NCI-H1092 (cell line): ENCODE results near the gene SYNDIG1L.

Experiments used
- DNase-seq: peaks from one replicate; lab custom pipeline; 2025; lab: John Stamatoyannopoulos, UW

The SYNDIG1L gene

DNA sequence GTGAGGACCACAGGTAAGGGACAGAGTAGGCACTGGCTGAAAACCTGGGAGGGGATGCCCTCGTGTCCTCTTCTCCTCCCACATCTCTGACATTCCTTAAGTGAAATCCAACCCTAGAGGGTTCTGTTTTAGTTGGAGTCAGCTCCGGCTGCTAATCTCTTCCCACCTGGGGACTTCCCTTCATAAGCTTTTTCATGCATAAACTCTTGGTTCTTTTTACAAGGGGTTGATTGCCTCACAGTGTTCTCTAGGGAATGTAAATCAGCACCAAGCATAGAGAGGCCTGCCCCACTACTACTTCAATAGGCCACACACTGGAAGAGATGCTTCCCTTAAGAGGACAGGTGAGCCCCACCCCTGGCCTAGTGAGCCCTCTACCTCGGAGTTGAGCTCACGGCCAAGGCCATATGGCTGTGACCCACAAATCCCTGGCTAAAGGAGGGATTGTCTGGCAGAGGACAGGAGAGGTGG is 3.2 kb upstream of the SYNDIG1L start:
- no peak for DNase-seq

DNA sequence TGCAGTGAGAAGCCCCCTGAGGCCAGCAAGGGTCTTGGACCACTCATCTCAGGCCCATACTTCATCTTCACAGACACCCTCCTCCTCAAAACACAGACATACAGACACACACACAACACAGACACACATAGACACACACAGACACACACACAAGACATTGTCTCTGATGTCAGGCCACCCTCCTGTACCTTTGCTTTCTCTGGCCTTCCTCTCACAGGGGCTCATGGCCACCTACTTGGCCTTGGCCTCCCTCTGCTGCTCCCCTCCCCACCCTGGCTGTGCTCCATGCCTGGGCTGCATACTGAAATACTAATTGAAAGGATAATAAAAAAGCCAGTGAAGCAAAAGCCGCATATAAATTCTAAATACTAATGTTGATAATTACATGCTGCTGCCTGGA is 1.6 kb upstream of the SYNDIG1L start:
- DNase-seq: no peak

DNA sequence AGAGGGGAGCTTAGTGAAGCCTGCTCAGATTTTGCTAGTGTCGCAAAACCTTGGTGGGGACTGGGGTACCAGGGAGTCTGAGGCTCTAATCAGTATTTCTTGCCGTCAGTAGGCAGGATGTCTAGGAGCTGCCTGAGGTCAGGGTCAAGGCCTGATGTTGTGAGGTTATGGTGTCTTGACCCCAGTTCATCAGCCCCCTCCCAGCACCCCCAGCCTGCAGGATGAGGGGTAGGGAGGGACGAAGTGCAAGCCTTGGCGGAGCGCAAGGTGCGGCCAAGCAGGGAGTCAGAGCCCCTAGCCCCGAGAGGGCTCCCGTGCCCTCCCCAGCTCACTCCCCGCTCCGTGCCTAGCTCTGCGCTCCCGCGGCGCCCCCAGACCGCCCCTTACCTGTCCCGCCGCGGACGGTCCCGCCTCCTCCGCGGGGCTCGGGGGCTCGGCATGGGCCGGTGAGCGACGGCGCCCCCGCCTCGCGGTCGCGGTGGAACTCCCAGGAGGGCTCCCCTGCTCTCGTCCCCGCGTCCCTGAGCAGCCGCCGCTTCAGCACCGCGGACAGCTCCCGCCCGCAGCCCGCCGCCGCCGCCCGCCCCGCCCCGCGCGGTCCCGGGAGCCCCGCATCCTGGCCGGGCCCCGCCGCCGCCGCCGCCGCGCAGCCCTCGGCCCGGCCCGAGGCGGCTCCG is 347 bp downstream of the SYNDIG1L start:
- DNase-seq: no peak

DNA sequence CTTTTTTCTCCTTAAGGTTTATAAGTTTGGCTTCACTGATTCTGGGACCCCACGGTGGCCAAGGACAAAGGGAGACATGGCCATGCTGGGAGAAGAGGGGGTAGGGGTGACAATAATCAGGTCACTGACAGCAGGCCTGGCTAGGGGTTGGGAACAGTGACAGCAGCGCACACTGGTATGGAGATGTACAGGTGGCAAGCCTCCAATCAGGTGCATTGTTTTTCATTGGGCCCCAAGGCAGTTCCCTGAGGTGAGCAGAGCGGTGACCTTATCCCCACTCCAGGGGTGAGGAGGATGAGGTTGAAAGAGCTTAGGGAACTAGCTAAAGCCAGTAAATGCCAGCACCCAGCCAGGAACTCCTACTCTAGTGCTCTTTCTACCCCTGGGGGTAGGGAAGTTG is 1.4 kb downstream of the SYNDIG1L start:
- no peak for DNase-seq

DNA sequence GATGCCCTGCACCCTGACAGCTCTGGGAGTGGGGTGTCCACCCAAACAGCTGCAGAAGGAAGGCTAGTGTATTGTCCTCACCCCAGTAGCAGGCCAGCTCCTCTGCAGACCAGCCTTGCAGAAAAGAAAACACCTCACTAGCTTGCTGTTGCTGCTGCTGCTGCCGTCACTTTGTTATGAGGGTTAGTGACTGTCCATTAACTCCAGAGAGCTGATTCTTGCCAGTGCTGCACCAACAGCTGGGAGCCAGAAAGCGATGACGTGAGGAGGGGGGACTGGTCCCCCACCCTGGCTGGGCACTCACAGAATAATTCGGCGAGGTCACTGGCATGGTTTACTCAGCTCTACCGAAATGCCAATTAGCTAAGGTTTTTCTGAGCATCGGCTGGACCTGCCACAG is 2.8 kb downstream of the SYNDIG1L start:
- no peak for DNase-seq

DNA sequence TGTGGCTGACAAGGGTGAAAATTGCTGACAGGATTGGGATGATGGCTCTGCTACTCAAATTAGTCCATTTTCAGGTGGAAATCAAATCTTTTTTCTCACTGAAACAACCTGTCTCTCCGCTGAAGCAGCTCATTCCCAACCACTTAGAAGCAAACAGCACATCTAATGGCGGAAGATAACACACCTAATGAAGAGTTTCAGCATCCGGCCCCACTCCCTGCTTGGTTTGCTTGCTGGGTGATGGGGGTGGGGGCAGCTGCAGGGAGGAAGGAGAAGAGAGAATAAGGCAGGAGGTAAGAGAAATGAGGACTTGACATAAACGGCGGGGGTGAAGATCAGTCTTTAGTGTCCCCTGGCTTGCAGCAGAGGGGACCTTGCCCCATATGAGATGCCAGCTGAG is 4.0 kb downstream of the SYNDIG1L start:
- DNase-seq: no peak

DNA sequence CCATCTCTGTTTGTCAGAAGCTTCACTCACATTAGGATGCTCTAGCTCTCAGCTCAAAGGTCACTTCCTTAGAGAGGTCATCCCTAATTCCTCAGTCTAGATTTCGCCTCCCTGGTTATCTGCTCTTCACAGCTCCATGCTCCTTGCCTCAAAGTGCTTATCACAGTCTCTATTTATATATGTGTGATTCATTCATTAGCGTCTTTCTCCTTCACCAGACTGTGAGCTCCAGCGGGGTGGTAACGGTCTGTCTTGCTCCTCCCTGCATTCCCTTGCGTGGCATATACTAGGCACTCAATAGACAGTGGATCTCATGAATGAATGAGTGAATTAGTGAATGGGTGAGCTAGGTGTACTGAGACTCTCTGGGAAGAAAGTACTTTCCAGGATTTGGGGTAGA is 6.9 kb downstream of the SYNDIG1L start:
- DNase-seq: no peak

DNA sequence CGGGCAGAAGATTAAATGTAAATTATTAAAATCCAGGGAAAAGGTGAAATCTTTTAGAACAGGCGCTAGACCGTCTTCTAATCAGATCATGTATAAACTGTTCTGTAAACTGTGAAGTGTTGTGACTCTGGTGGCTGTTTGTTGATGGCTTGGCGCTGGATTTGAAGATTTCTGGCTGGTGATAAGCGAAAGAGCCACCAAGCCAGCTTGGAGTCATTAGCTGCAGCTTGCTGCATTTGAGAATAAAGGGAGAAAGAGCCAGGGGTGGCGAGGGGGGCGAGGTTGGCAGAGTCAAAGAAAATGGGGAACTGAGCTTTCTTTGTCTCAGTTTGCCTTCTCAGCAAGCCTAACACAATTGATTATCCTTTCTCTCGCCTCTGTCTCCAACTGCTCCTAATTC is 8.0 kb downstream of the SYNDIG1L start:
- no peak for DNase-seq

DNA sequence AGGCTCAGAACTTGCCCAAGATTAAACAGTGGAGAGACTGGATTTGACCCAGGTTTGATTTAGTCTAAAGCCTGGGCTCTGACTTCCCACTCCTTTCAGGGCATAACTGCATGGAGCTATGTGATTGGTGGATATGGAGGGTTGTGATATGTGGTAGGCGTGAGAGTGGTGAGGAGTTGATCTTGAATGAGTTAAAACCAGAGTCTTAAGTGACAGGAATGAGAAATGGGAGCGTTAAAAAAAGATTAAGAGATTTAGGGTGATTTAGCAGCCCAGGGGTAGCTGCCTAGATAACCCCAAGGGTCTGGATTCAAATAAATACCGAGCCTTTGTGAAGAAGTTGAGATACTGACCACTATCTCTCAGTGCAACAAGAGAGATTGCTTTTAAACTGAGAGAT is 8.4 kb downstream of the SYNDIG1L start:
- DNase-seq: no peak

DNA sequence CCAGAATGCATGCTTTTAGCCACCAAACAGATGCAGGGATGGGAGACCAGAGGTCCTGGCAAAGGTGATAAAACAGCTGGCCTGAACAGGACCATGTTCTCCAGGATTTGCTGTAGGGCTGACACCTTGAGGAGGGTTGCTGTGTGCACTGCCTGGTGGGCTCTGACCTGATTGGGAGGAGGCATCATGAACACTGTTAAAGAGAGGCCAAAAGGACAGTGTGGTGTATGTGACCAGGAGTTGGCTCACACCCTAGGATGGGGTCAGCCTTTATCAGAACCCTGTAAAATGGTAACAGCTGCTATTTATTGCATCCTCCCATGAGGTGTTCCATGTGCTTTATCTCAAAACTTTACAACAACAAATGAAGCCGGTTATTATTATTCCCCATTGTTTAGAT is 8.8 kb downstream of the SYNDIG1L start:
- DNase-seq: no peak

DNA sequence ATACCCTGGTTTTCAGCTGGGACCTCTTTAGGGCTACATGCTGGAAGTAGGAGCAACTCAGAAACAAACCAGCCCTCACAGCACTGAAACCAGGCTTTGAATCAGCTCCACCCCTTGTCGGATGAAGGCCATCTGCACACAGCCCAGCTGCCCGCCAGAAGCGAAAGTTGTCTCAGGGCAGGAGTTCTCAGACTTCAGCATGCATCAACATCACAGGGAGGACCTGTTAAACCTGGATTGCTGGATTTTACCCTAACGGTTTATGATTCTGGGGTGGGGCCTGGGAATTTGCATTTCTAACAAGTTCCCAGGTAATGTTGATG is 10.9 kb downstream of the SYNDIG1L start:
- no peak for DNase-seq

DNA sequence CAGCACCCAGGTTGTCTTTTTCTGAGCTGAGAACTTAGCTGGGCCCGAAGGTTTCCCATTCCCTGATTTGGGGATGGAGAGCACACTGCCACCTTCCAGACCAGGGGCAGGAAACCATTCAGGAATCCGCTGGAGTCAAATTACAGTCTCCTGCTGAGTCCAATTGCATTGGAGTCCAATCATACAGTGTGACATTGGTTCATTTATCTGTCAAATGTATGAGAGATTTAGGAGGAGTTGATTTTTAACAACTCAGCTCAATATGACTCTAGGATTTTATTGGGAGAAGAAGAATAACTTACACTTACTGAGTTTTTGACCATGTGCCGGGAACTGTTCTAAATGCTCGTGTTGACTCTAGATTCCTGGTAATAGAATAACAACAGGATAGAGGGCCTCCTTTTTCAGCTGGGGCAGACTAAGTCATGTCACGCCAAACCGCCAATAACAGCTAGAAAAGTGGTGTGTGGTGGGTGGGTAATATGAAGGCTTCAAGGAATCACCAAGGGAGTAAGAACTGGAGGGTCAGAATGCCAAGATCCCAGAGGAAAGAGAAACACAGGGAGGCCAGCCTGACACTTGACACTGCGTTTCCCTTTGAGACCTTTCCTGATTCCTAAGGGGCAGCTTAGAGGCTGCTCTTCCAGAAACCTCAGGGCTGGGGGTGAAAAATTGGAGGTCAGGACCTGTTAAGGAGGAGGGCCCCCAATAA is 11.5 kb downstream of the SYNDIG1L start:
- no peak for DNase-seq

DNA sequence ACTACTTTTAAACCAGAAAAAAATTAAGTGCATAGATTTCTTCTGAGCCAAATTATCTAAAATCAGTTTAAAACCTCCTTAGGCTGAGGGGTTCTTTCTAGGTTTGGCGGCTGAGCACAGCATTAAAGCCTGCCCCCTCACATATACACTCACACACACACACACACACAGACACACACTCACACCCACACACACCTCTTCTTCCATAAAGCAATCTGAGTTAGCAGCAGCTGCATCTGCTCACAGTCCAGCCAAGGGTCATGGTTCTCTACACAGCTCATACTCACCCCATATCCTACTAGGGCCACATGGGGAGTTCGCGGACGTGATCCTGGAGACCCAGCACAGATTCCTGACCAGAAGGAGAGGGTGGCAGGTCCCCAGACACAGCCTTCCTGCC is 12.4 kb downstream of the SYNDIG1L start:
- DNase-seq: no peak

DNA sequence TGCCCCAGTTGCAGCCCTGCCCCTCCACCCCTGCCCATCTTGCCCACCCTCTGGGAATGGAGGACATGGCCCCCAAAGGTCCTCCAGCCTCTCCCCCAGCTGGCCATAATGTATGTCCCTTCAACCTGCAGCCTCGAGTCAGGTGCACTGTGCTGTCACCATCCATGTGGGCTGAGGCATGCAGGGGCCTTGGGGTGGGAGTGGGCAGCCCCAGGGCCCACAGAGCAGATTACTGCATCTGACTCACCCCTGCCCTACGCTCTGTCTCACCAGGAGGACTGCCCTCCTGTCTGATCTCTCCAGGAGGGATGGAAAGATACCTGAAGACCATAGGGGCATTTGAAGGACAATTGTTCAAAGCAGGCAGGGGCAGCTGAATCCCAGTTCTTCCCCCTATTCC is 13.3 kb downstream of the SYNDIG1L start:
- DNase-seq: no peak

DNA sequence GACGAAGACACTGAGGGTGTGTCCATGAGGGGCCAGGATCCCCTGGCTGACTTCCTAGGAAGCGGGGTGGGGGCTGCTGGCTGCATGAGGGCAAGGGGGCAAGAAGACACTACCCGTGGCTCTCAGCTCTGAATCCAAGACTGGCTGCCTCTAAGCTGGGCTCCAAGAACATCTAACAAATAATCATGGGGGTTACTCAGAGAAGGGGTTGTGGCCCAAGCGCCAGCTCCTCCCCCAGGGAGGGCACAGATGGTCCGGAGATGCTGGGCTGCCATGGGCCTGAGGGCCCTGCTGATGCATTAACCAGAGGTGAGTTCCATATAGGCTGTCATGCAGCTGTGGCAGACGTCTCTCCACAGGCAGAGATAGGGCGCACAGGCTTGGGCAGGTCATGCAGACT is 14.3 kb downstream of the SYNDIG1L start:
- no peak for DNase-seq

DNA sequence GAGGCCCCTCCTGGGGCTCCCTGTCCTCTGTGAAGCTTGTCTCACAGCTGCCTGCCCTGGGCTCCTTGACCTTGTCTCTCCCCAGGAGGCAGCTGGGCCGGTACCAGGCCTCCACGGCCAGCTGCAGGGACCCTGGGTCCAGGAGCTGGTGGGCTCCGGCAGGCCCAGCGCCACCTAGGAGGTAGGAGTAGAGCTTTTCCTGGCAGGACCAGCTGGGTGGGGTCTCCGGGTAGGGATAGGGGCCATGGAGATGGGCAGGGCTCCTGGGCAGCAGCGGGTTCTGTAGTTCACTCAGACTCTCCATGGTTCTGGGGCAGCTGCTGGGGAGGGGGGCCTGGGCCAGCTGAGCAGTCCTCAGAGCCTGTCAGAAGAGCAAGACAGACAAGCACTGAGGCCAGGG is 16.6 kb downstream of the SYNDIG1L start:
- no peak for DNase-seq

DNA sequence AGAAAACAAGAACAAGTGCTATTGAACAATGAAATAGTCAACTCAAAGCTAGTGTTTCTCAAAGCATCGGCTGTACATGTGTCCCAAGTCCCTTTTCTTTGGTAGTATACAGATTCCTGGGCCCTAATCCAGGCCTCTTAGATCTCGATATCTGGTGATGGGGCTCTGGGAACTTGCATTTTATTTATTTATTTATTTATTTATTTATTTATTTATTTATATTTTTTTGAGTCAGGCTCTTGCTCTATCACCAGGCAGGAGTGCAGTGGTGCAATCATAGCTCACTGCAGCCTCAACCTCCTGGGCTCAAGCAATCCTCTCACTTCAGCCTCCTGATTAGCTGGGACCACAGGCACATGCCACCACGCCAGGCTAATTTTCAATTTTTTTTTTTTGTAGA is 17.1 kb downstream of the SYNDIG1L start:
- no peak for DNase-seq

DNA sequence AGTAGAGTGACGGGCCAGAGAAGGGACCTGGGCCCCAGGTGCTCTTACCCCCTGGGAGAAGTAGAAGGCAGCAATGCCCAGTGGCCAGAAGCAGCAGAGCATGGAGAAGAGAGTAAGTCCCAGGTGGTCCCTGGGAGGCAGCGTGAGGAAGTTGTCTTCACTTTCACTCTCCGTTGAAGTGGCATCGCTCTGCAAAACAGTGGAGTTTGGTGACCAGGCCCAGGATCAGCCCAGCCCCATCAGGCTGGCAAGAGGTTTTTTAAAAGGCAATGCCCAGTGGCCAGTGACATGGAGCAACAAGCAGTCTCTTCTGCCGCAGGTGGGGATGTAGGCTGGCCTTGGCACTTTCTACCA is 18.2 kb downstream of the SYNDIG1L start:
- no peak for DNase-seq

DNA sequence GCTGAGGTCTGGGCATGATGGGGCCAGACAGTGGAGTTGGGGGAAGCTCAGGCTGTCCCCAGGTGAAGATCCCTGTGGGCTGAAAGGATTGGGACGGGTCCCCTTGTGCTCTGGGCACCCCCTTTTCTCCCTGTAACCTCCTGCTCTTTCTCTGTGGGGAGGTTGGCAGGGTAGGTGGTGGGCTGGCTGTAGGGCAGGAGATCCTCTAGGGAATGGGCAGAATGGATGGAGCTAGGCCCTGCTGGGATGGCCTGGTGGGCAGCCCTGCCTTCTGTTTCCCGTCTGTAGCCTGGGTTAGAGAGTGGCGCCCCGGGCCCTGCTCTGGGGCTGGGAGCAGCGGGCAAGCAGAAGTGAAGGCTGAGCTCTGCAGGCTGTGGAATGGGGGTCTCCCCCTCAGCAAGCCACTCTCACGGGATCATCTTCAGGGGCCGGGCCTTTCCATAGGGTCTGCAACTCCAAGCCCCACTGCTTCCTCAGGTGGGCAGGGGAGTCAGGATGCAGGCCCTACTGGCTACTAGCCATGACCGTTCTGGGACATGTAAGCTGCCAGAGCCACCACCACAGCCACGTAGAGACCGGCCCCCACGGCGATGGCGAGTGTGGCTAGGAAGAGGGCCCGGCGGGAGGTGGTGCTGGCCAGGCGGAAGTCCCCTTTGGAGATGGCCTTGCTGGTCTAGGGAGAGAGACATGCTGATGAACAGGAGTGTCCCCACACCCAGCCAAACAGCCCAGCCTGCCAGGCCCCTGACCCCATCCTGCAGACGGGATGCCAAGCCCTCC is 18.8 kb downstream of the SYNDIG1L start:
- DNase-seq: no peak

DNA sequence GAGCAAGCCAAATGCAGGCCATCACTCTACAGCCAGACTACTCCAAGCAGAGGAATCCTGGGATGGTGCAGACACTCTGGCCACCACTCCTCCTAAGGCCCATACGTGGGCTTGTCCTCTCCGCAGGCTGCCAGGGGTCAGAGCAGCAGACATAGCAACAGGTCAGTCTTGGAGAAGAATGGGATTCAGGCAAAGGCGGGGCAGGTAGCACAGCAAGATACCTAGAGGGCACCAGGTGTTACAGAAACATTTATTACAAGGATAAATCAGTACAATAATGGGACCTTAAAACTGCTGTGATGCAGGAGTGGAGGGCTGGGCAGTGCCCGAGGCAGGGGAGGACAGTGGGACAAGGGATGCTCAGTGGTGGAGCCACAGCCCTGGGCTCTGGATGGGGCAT is 20.3 kb downstream of the SYNDIG1L start:
- no peak for DNase-seq

DNA sequence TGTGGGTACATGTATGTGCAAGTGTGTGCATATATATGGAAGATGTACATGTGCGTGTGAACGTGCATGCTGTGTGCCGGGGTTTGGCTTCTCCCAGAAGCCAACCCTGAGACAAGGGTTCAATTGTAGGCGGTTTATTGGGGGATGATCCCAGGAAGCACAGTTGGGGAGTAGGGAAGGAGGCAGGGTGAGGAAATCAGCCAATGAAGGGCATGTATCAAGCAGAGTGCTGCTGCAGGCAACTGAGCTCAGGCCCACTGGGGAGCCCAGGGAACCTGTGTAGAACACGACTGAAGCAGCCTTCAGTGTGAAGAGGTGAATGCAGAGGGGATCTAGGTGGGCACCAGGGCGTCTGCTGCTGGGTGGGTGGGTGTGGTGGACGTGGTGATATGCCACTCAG is 21.6 kb downstream of the SYNDIG1L start:
- no peak for DNase-seq

DNA sequence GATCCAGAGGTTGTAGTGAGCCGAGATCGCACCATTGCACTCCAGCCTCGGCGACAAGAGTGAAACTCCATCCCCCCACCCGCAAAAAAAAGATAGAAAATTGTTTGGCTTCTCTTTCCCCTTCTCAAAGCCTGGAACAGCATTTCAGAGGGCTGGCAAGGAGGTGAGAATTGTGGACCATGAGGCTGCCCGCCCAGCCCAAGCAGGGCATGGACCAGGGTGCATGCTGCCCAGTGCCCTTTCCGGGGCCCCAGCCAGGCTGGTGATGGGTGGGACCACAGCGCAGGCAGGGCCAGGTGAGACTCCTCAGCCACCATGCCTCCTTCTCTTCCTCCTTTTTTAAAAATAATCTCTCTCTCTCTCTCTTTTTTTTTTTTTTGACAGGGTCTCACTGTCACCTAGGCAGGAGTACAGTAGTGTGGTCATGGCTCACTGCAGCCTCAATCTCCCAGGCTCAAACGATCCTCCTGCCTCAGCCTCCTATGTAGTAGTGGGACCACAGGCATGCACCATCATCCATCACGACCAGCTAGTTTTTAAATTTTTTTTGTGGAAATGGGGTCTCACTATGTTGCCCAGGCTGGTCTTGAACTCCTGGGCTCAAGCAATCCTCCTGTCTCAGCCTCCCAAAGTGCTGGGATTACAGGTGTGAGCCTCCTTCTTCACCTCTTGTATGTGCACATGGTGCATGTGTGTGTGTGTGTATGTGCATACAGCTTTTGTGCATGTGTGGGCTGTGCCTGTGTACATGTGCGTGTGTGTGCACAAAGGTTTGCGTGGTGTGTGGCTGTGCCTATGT is 22.2 kb downstream of the SYNDIG1L start:
- no peak for DNase-seq
